PC-9 (cell line): ENCODE results near the gene QPCTL.

Experiments
- CTCF ChIP-seq: fragments of 200-600 bp; sonication (generic); conservative IDR thresholded peaks from 2 replicates; pipeline ENCODE4 v1.6.1; 2017; ENCODE audit warnings: mixed run types, antibody characterized with exemption, mild to moderate bottlenecking, moderate library complexity
- EZH2 ChIP-seq: fragments of 200-600 bp; sonication (generic); IDR thresholded peaks from 2 replicates; pipeline ENCODE4 v1.8.0; 2017; ENCODE audit warnings: antibody characterized with exemption, low read depth

- TF ChIP-seq CTCF (no peak), EZH2 (no peak)
These were observed 20.2 kb downstream of the QPCTL start for GRCh38 chr19:45712699-45713067.
